Measurements from ENCODE around the gene SAMD4B.
A peak's percentile ranks its signal among the peaks of the same experiment; 100 is the strongest.

- TF ChIP-seq CTCF (IDR thresholded peaks at IDR 0.05): peak; percentile 84 to 99 (median 99)
- TF ChIP-seq POLR2A (IDR thresholded peaks at IDR 0.05): no peak
- peak; percentile 84 for TF ChIP-seq POLR2AphosphoS5 (IDR thresholded peaks at IDR 0.05)
Observed at GRCh38 chr19:39397360-39398296, 55.4 kb downstream of the SAMD4B start.

All from prostate gland (tissue), 2 donors.